ENCODE data around the gene FKBP2. TPM values are rescaled to one million over a fixed set of nuclear protein-coding genes. Genes with fewer than 3 reads are reported as not detected.

Gene FKBP2
- total RNA-seq, 1 donor from 2014 or later, result 32.6 TPM

DNA sequence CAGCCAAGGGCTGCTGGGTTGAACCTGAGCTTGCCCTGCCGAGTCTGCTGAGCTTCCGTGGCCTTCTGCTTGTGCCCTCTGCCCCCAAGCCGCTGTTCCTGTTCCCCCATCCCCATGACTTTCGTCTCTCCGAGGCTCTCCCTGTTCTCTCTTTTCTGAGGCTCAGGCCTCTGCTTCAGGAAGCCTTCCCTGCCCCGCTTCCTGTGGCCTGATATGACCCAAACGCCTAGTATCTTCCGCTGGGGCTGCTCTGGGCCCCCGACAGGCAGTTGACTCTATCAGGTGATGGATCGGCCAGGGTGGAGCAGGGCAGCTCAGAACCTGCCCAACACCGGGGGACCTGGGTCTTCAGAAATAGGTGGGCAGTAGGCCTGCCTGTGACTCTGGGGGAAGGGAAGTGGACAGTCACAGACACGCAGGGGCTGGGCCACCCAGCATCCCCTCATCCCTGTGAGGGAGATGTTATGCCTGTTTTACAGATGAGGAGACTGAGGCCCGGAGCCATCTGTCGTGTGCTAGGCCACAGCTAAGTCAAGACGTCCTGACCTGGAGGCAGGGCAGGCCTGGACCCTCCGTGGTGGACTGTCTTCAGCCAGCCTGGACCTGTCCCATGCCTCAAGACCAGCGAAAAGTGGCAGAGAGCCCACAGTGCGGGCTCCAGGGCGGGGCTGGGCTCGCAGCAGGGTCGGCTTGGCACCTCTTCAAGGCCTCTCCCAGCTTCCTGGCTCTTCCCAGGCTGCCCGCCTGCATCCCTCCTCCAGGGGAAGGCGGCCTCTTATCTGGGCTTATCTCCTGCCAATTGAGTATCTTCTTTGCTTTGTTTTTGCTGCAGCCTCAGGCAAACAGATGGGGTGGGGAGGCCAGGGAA lies 27.4 kb downstream of the FKBP2 start:
- Mint-ChIP-seq H3K4me1 (ENCODE audit: low read depth) (peaks cover 31% of the 10 kb centered on the region), H3K27ac (peak overlapping the region; percentile 97), H3K27me3 (ENCODE audit: insufficient read depth) (no peaks in the 10 kb centered on the region), H3K4me3 (peak overlapping the region; percentile 89), H3K9me3 (no peaks in the 10 kb centered on the region), H3K36me3 (ENCODE audit: low read depth) (peaks cover 11% of the 10 kb centered on the region)
- no peak for DNase-seq (ENCODE audit: low spot score)
- intact Hi-C loops (cut with micrococcal nuclease), result no loop called here

DNA sequence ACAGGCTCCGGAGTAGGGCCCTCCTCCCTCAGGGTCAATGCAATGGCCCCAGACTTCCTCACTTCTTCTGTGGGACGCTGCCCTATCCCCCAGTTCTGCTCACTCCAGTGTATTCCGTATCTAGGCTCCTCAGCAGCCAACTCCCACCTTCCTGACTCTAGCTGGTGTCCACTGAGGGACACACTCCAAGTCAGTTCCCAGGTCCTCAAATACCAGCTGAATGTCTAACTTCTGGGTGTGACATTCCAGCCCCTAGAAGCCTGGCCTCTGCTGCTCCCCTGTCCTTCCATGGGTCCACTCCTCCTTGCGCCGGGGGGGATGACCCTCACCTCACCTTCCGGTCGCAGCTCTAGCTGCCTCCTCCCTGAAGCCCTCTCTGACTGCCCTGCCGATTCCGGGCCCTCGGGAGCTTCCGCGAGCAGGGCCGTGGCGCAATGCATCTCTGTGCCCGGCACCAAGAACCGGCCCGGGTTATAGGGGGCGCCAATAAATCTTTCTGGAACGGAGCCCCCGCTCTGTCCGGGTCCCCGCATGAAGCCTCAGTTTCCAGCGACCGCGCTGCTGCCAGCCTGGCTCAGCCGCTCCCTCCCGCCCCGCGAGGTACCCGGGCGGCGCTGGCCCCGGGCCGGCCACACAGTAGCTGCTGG lies 28.1 kb downstream of the FKBP2 start:
- H3K27me3 Mint-ChIP-seq (ENCODE audit: insufficient read depth), result no peaks in the 10 kb centered on the region
- peak overlapping the region; percentile 97 for H3K27ac Mint-ChIP-seq
- peak overlapping the region; percentile 89 for H3K4me3 Mint-ChIP-seq
- peak; percentile 55 for DNase-seq (ENCODE audit: low spot score)
- H3K36me3 Mint-ChIP-seq (ENCODE audit: low read depth), result peaks cover 11% of the 10 kb centered on the region
- intact Hi-C loops (cut with micrococcal nuclease), result loop anchor here (1.0 kb wide), 4 partner anchors 18 to 82 kb away; partner anchors contain the start of genes FERMT3, PLCB3 and PPP1R14B
- H3K4me1 Mint-ChIP-seq (ENCODE audit: low read depth), result peaks cover 31% of the 10 kb centered on the region
- H3K9me3 Mint-ChIP-seq, result no peaks in the 10 kb centered on the region

DNA sequence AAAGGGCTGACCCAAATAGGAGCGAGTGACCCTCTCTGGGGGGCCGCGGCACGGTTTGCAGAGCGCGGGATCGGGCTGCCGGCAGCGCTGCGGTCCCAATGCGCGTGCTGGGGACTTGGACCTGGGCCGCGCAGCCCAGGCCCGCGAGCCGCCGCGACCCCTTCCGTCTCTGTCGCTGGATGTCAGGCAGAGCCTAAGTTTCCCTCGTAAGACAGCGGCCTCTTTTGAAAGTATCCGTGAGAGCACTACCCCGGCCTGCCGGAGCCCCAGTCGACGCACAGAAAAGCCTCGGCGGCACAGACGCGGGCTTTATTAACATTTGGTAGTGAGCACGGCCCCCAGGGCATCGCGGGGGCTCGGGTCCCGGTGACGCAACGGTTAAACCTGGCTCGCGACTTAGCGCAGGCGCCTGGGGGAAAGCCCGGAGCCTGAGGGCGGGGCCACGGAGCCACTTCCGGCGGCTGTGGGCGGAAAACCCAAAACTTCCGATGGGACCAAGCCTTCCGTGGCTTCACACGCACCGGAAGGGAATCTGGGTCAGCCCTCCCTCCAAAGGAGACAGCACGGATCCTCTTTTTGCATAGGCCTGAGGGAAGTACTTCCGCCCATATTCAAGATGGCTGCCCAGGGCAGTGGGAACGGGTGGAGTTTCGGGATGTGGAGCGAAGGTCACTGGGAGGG lies 28.8 kb downstream of the FKBP2 start:
- peaks cover 11% of the 10 kb centered on the region for H3K36me3 Mint-ChIP-seq (ENCODE audit: low read depth)
- H3K9me3 Mint-ChIP-seq, result no peaks in the 10 kb centered on the region
- H3K27me3 Mint-ChIP-seq (ENCODE audit: insufficient read depth), result no peaks in the 10 kb centered on the region
- H3K4me3 Mint-ChIP-seq, result peak overlapping the region; percentile 89
- DNase-seq (ENCODE audit: low spot score), result peak; percentile 98
- H3K27ac Mint-ChIP-seq, result peak overlapping the region; percentile 97
- intact Hi-C loops (cut with micrococcal nuclease), result loop anchor here (1.0 kb wide), 9 partner anchors 16 to 82 kb away; partner anchors contain the start of genes DNAJC4, ESRRA, FERMT3 and FKBP2
- peaks cover 31% of the 10 kb centered on the region for H3K4me1 Mint-ChIP-seq (ENCODE audit: low read depth)

DNA sequence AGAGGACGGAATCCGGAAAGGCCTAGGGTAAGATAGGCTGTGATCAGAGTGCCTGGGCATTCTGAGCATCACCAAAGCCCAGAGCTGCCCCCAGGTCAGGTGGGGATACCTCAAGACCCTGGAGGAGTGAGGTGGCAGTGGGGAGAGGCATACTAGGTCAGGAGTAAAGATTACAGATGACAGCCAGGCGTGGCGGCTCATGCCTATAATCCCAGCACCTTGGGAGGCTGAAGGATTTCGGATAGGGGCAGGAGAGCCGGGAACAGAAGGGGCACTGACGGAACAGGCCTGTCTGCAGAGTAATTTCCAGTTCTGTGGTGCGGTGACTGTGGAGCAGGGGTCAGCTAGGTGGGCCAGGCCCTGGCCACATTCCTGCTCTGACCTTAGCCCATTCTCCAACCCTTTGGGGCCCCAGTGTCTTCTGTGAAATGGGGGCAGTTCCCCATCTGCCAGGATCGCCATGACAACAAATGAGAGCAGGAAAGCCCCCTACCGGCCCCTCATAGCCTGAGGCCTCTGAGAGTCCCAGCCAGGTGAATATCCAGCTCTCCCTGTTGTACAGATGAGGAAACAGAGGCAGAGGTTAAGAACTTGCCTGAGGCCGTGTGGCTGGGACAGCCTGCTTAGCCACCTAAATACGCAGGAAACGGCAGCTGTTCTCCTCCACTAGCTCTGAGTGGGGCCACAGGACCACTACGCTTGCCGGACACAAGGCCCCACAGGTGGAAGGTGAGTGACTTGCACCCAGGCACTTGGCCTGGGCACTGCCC lies 34.3 kb downstream of the FKBP2 start:
- peaks cover 13% of the 10 kb centered on the region for H3K4me1 Mint-ChIP-seq (ENCODE audit: low read depth)
- H3K9me3 Mint-ChIP-seq, result no peaks in the 10 kb centered on the region
- no peak for DNase-seq (ENCODE audit: low spot score)
- peaks cover 5% of the 10 kb centered on the region for H3K36me3 Mint-ChIP-seq (ENCODE audit: low read depth)
- no peak overlapping the region for H3K27ac Mint-ChIP-seq
- intact Hi-C loops (cut with micrococcal nuclease), result no loop called here
- H3K4me3 Mint-ChIP-seq, result no peak overlapping the region
- no peaks in the 10 kb centered on the region for H3K27me3 Mint-ChIP-seq (ENCODE audit: insufficient read depth)

DNA sequence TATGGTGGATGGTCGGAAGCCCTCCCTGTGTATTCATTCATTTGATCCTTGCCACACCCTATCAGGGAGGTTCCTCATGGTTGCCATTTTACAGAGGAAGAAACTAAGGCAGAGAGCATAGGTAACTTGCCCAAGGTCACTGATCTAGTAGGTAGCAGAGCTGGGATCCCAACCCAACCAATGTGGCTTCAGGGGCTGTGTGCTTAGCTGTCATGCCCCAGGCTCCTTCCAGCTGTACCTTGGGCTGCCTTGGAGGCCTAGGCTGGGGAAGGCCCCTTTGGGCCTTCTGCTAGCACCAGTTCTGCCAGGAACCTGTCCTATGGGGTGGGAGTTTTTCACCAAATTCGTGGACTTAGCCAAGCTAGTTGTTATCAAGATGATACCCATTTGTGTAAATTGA lies 34.9 kb downstream of the FKBP2 start:
- H3K36me3 Mint-ChIP-seq (ENCODE audit: low read depth), result peaks cover 5% of the 10 kb centered on the region
- DNase-seq (ENCODE audit: low spot score), result no peak
- H3K27me3 Mint-ChIP-seq (ENCODE audit: insufficient read depth), result no peaks in the 10 kb centered on the region
- H3K27ac Mint-ChIP-seq, result no peak overlapping the region
- intact Hi-C loops (cut with micrococcal nuclease), result no loop called here
- no peaks in the 10 kb centered on the region for H3K9me3 Mint-ChIP-seq
- peaks cover 10% of the 10 kb centered on the region for H3K4me1 Mint-ChIP-seq (ENCODE audit: low read depth)
- H3K4me3 Mint-ChIP-seq, result no peak overlapping the region

DNA sequence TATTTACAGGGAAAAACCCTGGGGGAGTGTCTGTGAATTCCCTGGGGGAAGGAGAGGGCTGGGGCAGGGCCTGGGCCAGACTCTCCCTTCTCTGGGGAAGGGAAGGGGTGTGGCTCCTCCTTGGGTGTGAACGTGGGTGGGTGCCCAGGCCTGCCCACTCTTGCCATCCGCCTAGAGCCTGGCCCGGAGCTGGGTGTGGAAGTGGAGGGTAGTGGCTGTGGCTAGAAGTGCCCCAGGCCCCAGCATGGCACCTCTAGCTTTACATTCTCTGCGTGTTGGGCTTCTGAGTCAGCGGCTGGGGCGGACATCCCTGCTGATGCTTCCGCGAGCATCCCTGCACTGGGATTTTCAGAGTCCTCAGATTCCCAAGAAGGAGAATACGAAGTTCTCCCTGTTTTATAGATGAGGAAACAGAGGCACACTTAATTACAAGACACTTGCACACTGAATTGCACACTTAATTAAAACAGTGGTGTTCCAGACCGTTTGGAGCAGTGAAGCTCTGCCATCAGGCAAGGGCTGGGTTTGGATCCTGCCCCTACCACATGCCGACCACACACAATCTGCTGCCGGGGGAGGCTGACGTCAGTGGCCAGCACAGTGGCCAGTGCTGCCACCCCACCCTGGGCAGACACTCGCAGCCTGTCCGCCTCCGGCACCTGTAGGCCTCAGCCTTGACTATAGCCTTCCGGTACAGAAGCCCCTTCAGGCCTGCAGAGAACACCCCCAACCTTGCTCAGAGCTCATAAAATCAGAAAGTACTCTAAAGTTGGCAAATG lies 35.9 kb downstream of the FKBP2 start:
- no peaks in the 10 kb centered on the region for H3K9me3 Mint-ChIP-seq
- peaks cover 17% of the 10 kb centered on the region for H3K4me1 Mint-ChIP-seq (ENCODE audit: low read depth)
- DNase-seq (ENCODE audit: low spot score), result no peak
- no peak overlapping the region for H3K4me3 Mint-ChIP-seq
- intact Hi-C loops (cut with micrococcal nuclease), result no loop called here
- H3K27ac Mint-ChIP-seq, result no peak overlapping the region
- peaks cover 12% of the 10 kb centered on the region for H3K36me3 Mint-ChIP-seq (ENCODE audit: low read depth)
- H3K27me3 Mint-ChIP-seq (ENCODE audit: insufficient read depth), result no peaks in the 10 kb centered on the region

DNA sequence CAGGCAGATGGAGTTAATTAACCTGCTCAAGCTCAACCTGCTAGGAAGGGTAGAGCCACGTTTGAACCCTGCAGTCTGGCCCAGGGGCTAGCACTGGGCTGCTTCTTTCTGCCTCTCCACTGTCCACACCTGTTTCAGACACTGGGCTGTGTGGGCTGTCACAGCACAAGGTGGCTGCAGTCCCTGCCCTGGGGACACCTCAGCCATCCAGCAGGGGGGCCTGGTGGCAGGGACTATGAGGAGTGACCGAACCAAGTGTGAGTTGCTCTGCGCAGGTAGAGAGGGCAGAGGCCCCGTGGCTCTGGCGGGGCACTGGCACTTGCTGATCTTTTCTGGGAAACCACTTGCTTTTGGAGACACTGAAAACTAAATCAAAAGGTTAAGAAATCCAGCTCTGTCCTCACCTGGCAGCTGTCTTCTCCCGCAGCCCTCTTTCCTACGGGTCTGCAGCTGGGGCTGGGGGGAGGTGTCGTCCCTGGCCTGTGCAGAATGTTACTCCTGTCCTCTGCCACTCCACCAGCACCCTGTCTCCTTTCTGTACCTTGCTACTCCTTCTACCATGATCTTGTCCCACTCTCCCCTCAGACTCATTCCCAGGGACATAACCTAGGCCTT lies 37.8 kb downstream of the FKBP2 start:
- peaks cover 17% of the 10 kb centered on the region for H3K4me1 Mint-ChIP-seq (ENCODE audit: low read depth)
- DNase-seq (ENCODE audit: low spot score), result no peak
- peaks cover 11% of the 10 kb centered on the region for H3K36me3 Mint-ChIP-seq (ENCODE audit: low read depth)
- H3K9me3 Mint-ChIP-seq, result no peaks in the 10 kb centered on the region
- no peaks in the 10 kb centered on the region for H3K27me3 Mint-ChIP-seq (ENCODE audit: insufficient read depth)
- no peak overlapping the region for H3K4me3 Mint-ChIP-seq
- H3K27ac Mint-ChIP-seq, result peak overlapping the region; percentile 43
- intact Hi-C loops (cut with micrococcal nuclease), result no loop called here

DNA sequence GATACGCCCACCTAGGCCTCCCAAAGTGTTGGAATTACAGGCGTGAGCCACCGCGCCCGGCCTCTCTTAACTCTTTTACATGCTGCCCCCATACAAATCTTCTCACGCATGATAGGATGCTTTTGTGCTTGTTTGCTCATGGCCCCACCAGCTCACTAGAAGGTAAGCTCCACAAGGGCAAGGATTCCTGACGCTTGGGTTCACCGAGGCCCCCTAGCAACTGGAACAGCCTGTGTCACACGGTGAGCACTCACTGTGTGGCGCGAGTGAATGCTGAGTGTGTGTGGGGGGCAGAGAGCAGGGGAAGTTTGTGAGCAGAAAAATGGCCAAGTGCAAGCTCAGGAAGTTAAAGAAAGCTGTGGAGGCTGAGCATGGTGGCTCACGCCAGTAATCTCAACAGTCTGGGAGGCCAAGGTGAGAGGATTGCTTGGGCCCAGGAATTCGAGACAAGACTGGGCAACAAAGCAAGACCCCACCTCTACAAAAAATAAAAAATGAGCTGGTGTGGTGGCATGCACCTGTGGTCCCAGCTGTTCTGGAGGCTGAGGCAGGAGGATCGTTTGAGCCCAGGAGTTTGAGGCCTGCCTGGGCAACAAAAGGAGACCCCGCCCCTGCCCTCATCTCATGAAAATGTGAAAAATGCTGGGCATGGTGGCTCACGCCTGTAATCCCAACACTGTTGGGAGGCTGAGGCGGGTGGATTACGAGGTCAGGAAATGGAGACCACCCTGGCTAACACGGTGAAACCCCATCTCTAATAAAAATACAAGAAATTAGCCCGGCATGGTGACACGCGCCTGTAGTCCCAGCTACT lies 41.3 kb downstream of the FKBP2 start:
- intact Hi-C loops (cut with micrococcal nuclease), result loop anchor here (10.0 kb wide), 1 partner anchor 307 kb away; the partner anchor contains the start of gene COX8A
- Mint-ChIP-seq H3K9me3 (no peaks in the 10 kb centered on the region), H3K4me3 (no peak overlapping the region), H3K36me3 (ENCODE audit: low read depth) (peaks cover 13% of the 10 kb centered on the region), H3K4me1 (ENCODE audit: low read depth) (peaks cover 30% of the 10 kb centered on the region), H3K27ac (no peak overlapping the region), H3K27me3 (ENCODE audit: insufficient read depth) (no peaks in the 10 kb centered on the region)
- DNase-seq (ENCODE audit: low spot score), result no peak

DNA sequence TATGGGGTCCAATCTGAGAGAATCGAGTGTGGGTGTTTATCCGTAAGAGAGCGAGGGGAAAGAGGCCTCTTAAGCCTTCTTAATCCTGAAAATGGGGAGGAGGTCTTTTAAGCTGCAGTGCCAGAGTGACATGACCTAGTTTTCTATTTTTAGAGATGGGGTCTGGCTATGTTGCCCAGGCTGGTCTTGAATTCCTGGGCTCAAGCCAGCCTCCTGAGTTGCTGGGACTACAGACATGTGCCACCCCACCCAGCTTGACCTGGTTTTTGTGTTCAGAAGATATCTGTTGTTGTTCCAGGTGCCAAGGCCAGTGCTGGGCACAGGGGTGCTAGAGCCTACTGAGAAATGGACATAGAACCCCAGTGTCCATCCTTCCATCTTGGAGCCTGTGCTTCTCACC lies 42.2 kb downstream of the FKBP2 start:
- no peaks in the 10 kb centered on the region for H3K27me3 Mint-ChIP-seq (ENCODE audit: insufficient read depth)
- intact Hi-C loops (cut with micrococcal nuclease), result loop anchor here (10.0 kb wide), 1 partner anchor 308 kb away; the partner anchor contains the start of gene COX8A
- H3K4me1 Mint-ChIP-seq (ENCODE audit: low read depth), result peaks cover 30% of the 10 kb centered on the region
- peak overlapping the region; percentile 84 for H3K4me3 Mint-ChIP-seq
- DNase-seq (ENCODE audit: low spot score), result no peak
- no peak overlapping the region for H3K27ac Mint-ChIP-seq
- peaks cover 13% of the 10 kb centered on the region for H3K36me3 Mint-ChIP-seq (ENCODE audit: low read depth)
- H3K9me3 Mint-ChIP-seq, result no peaks in the 10 kb centered on the region

DNA sequence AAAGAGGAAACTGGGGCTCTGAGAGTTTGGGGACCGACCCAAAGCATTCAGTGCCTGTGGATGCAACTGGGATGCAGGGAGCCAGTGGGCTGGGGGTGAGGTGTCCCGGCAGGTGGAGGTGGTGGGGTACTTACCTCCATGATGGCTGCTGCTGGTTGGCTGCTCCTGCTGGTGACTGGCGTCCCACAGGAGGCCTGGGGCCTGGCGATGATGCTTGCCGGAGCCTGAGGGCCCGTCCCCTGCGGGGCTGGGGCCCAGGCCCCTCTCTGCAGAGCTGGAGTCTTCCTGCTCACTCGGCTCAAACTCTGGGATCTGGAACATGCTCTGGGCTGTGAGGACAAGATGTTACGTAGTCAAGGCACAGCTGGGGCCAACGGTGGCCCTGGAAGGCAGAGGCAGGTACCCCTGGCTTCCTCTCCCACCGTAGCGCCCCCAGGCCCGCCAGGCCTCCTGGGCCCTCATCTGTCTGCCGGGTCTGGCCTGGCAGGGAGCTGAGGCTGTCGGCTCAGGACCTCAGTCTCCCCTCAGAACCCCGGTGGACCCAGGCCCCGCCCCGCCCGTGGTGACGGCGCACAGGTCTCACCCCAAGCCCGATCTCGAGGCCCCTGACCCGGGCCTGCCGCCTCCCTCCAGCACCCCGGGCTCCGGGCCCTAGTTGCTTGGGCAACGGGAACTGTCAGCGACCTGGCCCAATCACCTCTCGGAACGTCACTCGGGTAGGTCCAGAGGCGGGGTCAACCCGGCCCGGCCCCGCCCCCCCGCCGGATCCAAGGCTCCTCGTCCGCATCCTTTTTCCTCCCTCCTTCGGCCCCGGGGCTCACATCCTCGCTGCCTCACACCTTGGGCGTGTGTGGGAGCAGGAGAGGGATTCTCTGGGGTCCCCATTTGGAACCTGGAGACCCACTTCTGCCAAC lies 43.4 kb downstream of the FKBP2 start, which contains the start of gene BAD:
TSS of gene BAD (minus strand) at position 618 of the 914 bp plus-strand sequence. CDS start at position 321, 297 bp downstream.
- DNase-seq (ENCODE audit: low spot score), result peak; percentile 91
- Mint-ChIP-seq H3K9me3 (no peaks in the 10 kb centered on the region), H3K4me1 (ENCODE audit: low read depth) (peaks cover 30% of the 10 kb centered on the region), H3K4me3 (peak within 1 kb of the TSS; percentile 87), H3K27ac (peak within 1 kb of the TSS; percentile 95), H3K36me3 (ENCODE audit: low read depth) (peaks cover 13% of the 10 kb centered on the region), H3K27me3 (ENCODE audit: insufficient read depth) (peaks cover 1% of the 10 kb centered on the region)
- intact Hi-C loops (cut with micrococcal nuclease), result loop anchor here (1.0 to 10.0 kb wide), 5 partner anchors 43 to 310 kb away; partner anchors contain the start of genes CCDC88B, COX8A, DNAJC4 and FKBP2
